ENCODE data around the gene SHC2. TPM values are rescaled to one million over a fixed set of nuclear protein-coding genes. Genes with fewer than 3 reads are reported as not detected.

Gene SHC2
- total and polyA plus RNA-seq, 2 experiments from 2014 or later = 50.8 to 111 TPM

DNA sequence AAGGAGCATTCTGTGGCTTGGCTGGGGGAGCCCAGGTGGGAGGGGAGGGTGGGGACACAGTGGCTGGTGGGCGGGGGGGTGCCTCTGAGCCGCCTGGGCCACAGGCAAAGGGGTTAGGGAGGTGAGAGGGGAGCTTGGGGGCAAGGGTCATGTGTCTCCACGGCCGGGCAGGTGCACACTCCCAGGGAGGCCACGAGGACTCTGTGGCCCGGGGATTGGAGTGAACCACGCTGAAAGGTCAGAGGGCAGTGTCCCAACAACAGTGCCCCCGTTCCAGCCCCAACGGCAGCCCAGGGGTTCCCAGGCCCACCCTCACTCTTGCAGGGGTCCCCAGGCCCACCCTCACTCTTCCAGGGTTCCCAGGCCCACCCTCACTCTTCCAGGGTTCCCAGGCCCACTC, 61.5 kb downstream of the SHC2 start:
- no peak overlapping the region for H3K27ac ChIP-seq
- no peaks in the 10 kb centered on the region for H3K9me2 ChIP-seq (replicated peaks; ENCODE audit: insufficient read depth)
- no peak overlapping the region for H3K4me2 ChIP-seq
- H3K36me3 ChIP-seq (replicated peaks; ENCODE audit: insufficient read depth, low read depth) = no peaks in the 10 kb centered on the region
- no peaks in the 10 kb centered on the region for H3K79me2 ChIP-seq
- no CpG with 5 or more reads among the region's 9 CpGs for WGBS (ENCODE audit: low lambda C conversion rate, missing lambda C conversion rate)
- no peak for DNase-seq (ENCODE audit: low spot score)
- H3K9me3 ChIP-seq (ENCODE audit: low read depth) = no peaks in the 10 kb centered on the region
- H4K20me1 ChIP-seq (ENCODE audit: insufficient read depth, poor library complexity, severe bottlenecking) = no peaks in the 10 kb centered on the region
- no peaks in the 10 kb centered on the region for H3K4me1 ChIP-seq (ENCODE audit: insufficient read depth)
- no peak overlapping the region for H3K4me3 ChIP-seq
- H3K27me3 ChIP-seq = no peaks in the 10 kb centered on the region
- no peak for TF ChIP-seq EZH2 (IDR thresholded peaks at IDR 0.05; ENCODE audit: borderline replicate concordance)
- no peak for TF ChIP-seq CTCF (IDR thresholded peaks at IDR 0.05; ENCODE audit: poor library complexity)
- TF ChIP-seq EZH2phosphoT487 (IDR thresholded peaks at IDR 0.05; ENCODE audit: low read depth, severe bottlenecking, unreplicated experiment) = no peak
- no peak overlapping the region for H2AFZ ChIP-seq

DNA sequence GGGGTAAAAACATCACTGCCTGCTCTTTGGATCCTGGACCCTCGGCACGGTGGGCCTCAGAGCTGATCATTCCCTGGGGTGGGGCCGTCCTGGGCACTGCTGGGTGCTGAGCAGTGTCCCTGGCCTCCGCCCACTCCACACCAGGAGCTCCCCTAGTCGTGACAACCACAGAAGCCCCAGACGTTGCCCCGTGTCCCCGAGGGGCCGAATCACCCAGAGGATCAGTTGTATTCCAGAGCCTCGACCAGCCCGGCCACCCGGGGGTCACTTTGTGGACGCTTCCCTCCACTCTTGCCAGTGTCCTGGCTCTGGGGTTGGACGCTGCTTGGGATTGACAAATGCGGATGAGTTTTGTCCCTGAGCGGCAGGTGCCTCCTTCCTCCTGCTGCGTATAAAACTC, 62.1 kb downstream of the SHC2 start:
- no peaks in the 10 kb centered on the region for H3K27me3 ChIP-seq
- no peaks in the 10 kb centered on the region for H3K9me3 ChIP-seq (ENCODE audit: low read depth)
- no peak overlapping the region for H3K27ac ChIP-seq
- H3K79me2 ChIP-seq = no peaks in the 10 kb centered on the region
- H3K4me1 ChIP-seq (ENCODE audit: insufficient read depth) = no peaks in the 10 kb centered on the region
- no peak overlapping the region for H3K4me3 ChIP-seq
- WGBS (ENCODE audit: low lambda C conversion rate, missing lambda C conversion rate) = 89% methylated on average over 17 of the region's 17 CpGs
- H3K36me3 ChIP-seq (replicated peaks; ENCODE audit: insufficient read depth, low read depth) = no peaks in the 10 kb centered on the region
- no peaks in the 10 kb centered on the region for H4K20me1 ChIP-seq (ENCODE audit: insufficient read depth, poor library complexity, severe bottlenecking)
- no peak overlapping the region for H2AFZ ChIP-seq
- H3K4me2 ChIP-seq = no peak overlapping the region
- TF ChIP-seq CTCF (IDR thresholded peaks at IDR 0.05; ENCODE audit: poor library complexity) (no peak), EZH2 (IDR thresholded peaks at IDR 0.05; ENCODE audit: borderline replicate concordance) (no peak), EZH2phosphoT487 (IDR thresholded peaks at IDR 0.05; ENCODE audit: low read depth, severe bottlenecking, unreplicated experiment) (no peak)
- H3K9me2 ChIP-seq (replicated peaks; ENCODE audit: insufficient read depth) = no peaks in the 10 kb centered on the region
- no peak for DNase-seq (ENCODE audit: low spot score)

- Histone ChIP-seq H3K4me1 (ENCODE audit: insufficient read depth) (no peaks in the 10 kb centered on the region), H3K27me3 (no peaks in the 10 kb centered on the region), H3K36me3 (replicated peaks; ENCODE audit: insufficient read depth, low read depth) (no peaks in the 10 kb centered on the region), H3K79me2 (no peaks in the 10 kb centered on the region), H3K4me2 (no peak overlapping the region), H3K4me3 (no peak overlapping the region), H3K27ac (no peak overlapping the region), H3K9me3 (ENCODE audit: low read depth) (no peaks in the 10 kb centered on the region), H3K9me2 (replicated peaks; ENCODE audit: insufficient read depth) (no peaks in the 10 kb centered on the region), H4K20me1 (ENCODE audit: insufficient read depth, poor library complexity, severe bottlenecking) (no peaks in the 10 kb centered on the region), H2AFZ (no peak overlapping the region)
- no peak for TF ChIP-seq EZH2 (IDR thresholded peaks at IDR 0.05; ENCODE audit: borderline replicate concordance)
- TF ChIP-seq EZH2phosphoT487 (IDR thresholded peaks at IDR 0.05; ENCODE audit: low read depth, severe bottlenecking, unreplicated experiment) = no peak
- TF ChIP-seq CTCF (IDR thresholded peaks at IDR 0.05; ENCODE audit: poor library complexity) = no peak
- no peak for DNase-seq (ENCODE audit: low spot score)
- WGBS (ENCODE audit: low lambda C conversion rate, missing lambda C conversion rate) = 93% methylated on average over 29 of the region's 31 CpGs
These were observed 62.7 kb downstream of the SHC2 start for GRCh38 chr19:397941-398706.

Data from hepatocyte (in vitro differentiated cells).